ENCODE measurements around the gene FAM83C.

DNA sequence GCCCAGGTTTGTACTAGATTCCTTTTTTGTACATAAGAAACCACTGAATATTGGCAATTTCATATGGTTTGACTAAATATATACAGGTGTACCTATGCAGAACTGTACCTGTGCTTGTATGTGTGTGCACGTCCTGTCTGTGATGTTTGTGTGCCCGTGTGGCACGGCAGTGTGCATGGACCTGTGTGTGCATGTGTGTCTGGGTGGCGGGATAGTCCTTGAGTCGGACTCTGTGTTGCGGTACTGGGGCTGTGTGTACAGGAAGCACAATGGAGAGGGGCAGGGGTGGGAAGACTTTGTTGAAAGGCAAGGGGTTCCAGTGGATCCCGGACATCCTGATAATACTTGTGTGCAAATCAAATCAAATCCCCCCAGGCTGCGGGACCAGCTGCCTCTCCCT, 3.4 kb upstream of the FAM83C start:
- TF ChIP-seq FOXM1 (IDR thresholded peaks at IDR 0.05; ENCODE audit: borderline replicate concordance) (no peak), SUZ12 (IDR thresholded peaks at IDR 0.05) (no peak), HDGF (IDR thresholded peaks at IDR 0.05; ENCODE audit: borderline replicate concordance) (no peak), SP1 (IDR thresholded peaks at IDR 0.05) (no peak), ELF4 (IDR thresholded peaks at IDR 0.05) (no peak), FOXK2 (IDR thresholded peaks at IDR 0.05) (no peak), BHLHE40 (IDR thresholded peaks at IDR 0.05; ENCODE audit: borderline replicate concordance) (no peak), L3MBTL2 (conservative IDR thresholded peaks at IDR 0.05) (no peak), FOXA1 (IDR thresholded peaks at IDR 0.05) (no peak), TARDBP (IDR thresholded peaks at IDR 0.05) (no peak), CTBP1 (IDR thresholded peaks at IDR 0.05; ENCODE audit: borderline replicate concordance) (no peak)

Measured in HEK293T (cell line).